Stimulated activated CD4-positive, alpha-beta T cell treated with anti-CD3 and anti-CD28 coated beads, TNF-alpha, amount 100 ng/mL, for 48 hours (primary cell): ENCODE results near the gene CA5B.
"Not testable (repeated sequence)": the region's sequence is repeated elsewhere in the genome, so short reads cannot be mapped to it uniquely, and the experiment has no call there.

Experiments used
- DNase-seq, 3 donors: peaks; one replicate each; pipeline ENCODE4 v3.0.0-alpha.2; 2020; ENCODE audit warnings: low read depth in 3 of 3

The CA5B gene, protein sequence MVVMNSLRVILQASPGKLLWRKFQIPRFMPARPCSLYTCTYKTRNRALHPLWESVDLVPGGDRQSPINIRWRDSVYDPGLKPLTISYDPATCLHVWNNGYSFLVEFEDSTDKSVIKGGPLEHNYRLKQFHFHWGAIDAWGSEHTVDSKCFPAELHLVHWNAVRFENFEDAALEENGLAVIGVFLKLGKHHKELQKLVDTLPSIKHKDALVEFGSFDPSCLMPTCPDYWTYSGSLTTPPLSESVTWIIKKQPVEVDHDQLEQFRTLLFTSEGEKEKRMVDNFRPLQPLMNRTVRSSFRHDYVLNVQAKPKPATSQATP

DNA sequence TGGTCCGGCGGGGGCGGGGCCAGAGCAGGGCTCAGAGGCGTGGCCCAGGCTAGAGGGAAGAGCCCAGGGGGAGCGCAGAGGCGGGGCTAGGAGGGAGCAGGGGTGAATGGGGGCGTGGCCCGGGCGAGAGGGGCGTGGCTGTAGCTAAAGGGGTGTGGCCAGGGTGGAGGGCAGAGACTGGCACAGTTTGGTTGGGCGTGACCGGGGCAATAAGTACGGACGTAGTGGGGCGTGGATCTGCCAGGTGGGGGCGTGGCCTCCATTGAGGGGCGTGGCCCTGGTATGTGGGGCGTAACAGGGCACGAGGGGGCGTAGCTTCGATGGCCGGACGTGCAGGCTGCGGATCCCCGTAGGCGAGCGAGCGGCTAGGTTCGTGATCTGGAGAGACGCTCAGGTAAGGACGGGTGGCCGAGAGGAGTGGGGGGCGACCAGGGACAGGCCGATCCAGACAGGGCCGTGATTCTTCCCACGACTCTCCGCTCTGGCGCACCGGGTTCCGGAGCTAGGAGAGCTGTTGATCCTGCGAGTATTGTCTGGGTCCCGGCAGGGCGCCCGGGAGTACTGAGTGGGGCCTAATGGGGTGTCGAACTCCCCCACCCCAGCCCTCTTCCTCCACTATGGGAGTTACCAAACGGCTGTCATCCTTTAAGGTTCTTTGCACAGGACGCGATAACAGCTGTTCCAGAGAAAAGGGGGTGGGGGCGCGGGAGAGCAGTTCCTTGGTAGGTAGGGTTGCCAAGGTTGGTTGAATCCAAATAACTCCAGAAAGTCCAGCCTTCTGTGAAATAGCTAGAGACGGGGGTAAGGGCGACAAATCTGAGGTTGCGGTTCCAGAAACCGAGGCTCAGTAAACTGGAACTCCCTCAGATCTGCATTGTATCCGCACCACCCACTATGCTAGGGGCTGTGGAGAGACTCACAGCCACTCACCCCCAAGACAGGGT is at the start of gene CA5B:
CA5B (plus strand) TSS at position 312 of the 944 bp plus-strand sequence. CDS start 11,754 bp downstream, outside the sequence.
- peak; percentile 85 to 97 (median 91) for DNase-seq

- no peak for DNase-seq
Observed at GRCh38 chrX:15694941-15695451, 43.1 kb upstream of the CA5B start.

GRCh38 chrX:15696516-15696915 is 41.6 kb upstream of the CA5B start:
- DNase-seq = no peak

DNA sequence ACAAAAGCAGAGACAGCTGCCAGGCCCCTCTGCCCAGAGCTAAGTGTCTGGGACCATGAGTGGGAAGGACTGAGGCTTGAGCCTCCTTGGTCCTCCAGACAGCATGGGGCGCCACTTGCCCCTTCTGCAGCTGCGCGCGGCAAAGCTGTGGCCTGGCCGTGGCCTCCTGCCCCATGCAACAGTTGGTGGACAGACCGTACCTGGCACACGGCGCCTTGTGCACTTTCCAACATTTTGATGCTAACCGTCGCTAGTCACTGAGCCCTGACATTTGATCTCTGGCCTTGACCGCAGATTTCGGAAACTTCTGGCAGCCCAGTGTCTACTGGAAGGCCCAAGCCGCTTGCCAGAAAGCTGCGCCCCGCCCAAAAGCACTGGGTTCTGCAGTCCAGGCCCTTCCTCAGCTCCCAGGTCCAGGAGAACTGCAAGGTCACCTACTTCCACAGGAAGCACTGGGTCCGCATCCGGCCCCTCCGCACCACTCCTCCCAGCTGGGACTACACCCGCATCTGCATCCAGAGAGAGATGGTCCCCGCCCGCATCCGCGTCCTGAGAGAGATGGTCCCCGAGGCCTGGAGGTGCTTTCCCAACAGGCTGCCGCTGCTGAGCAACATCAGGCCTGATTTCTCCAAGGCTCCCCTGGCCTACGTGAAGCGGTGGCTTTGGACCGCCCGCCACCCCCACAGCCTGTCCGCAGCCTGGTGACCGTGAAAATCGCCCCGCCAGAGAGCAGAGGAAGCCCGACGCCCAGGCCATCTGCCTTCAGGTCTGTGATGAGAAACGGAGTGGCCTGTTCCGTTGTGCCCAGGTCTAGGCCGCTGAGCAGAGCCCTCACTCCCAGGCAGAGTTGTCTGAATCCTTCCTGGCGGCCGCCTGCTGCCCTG is 35.3 kb upstream of the CA5B start:
- DNase-seq = no peak

DNA sequence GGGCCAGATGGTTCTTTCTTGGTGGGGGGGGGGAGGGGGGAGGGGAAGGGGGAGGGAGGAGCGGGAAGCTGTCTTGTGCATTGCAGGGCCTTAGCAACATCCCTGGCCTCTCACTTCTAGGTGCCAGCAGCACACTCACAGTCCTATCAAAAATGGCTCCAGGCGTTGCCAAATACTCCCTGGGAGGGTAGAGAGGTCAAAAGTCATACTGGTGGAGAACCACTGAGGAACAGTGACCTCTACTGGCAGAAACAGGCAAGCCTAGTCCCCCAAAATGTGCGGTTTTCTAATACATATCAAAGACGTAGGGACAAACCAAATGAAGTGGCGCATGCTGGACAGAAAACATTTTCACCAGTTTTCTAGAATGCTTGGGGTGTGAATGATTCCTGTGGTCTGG is 34.3 kb upstream of the CA5B start:
- not testable (repeated sequence) for DNase-seq

DNA sequence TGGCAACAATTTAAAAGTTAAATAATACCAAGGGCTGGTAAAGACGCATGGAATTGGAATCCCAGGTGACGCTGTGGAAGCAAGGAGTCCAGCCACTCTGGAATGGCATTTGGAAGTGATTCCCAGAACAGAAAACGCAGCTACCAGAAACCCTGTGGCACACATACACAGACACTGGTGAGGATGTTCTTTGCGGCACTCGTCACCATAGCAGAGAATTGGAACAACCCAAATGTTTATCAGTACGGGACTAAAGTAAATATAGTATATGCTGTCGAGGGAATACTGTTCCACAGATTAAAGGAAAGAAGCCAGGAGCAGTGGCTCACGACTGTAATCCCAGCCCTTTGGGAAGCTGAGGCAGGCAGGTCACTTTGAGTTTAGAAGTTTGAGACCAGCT is 33.8 kb upstream of the CA5B start:
- DNase-seq = not testable (repeated sequence)

DNA sequence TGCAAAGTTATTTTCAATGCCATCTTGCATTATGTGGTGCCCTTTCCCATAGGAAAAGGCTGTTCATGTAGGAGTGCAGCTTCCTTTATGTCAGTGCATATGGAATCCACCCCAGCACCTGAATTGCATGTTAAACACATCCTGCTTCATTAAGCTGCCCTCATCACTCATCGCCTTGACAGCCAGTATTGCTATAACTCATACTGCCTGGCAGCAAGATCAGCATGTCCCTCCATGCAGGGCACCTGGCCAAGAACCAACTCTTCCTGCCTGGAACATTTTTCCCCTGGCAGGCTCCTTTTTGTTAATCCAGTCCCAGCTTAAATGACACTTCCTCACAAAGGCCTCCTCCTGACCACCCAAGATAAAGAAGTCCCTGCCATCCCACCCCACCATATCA is 23.5 kb upstream of the CA5B start:
- DNase-seq = no peak

- no peak for DNase-seq
Observed at GRCh38 chrX:15718283-15718970, 19.6 kb upstream of the CA5B start.

GRCh38 chrX:15719324-15719968 is 18.6 kb upstream of the CA5B start:
- no peak for DNase-seq

- no peak for DNase-seq
Observed at GRCh38 chrX:15721911-15722310, 16.2 kb upstream of the CA5B start.

DNA sequence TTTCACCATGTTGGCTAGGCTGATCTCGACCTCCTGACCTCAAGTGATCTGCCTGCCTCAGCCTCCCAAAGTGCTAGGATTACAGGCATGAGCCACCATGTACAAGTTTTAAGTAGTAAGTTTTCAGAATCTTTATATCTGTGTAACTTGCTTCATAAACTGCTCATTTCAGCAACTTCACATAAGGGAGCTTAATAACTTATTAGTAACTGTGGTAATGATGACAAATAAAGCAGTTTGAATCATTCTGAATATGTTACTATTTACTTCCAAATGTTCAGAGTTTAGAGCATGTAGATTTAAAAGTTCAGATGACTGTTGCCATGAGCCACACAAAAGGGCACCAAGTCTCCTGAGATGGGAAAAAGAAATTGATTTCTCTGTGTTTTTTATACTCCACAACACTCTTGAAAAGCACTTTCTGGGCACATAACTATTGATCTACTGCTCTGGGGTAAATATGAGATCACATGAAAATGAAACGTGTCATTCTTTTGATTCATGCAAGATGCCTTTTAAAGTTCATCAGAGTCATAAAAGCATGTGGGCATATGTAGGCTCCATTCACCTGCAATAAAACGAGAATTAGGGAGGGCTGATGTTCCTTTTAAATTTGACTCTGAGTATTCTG is 14.1 kb upstream of the CA5B start:
- DNase-seq = no peak

GRCh38 chrX:15724911-15725310 is 13.2 kb upstream of the CA5B start:
- no peak for DNase-seq

DNA sequence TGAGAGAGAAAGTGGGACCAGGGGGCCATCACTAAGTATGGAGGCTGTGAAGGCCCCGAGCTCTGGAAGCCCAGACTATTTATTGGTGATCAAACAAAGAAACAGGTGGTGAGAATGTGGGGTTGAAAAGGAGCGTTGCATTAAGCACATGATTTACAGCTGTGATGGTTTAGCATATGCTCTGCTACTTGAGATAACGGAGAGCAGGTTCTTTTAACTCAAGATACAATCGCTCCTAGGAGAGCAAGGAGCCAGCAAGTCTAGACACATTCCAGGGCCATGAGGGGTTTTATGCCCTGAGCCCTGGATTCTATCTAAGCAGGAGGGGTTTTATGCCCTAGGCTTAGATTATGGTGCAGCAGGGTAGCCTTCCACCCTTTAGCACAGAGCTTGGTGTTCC is 6.7 kb upstream of the CA5B start:
- not testable (repeated sequence) for DNase-seq

DNA sequence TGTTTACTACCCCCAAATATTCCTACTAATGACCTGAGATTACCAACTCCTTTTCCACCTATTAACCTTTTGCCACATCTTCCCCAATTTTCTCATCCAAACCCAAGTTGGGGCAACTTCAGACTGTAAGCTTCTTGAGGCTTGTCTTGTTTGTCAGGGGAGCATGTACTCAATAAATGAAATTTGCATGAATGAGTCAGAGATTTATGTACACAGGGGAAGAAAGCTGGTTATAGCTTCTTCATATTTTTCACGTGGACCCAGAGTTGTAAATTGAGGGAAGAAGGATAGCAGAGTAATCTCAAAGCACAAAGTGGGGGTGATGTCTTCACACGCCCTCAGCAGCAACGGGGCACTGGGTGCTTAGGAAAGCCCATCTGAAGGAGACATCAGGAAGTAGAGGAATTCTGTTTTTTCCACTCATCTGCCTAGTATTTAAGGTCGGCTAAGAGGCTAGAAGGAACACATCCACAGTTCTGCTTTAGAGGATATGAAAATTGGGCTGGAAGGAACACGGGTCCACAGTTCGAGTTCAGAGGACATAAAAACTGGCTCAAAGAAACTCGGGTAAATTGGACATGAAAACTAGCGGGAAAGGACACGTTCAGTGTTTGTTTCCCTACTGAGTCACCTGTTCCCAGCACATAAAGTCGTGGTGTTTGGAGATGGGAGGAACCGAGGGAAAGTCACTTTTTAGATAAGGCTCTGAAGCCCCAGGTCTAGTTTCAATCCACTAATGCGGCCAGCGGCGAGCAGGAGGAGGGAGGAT is 696 bp upstream of the CA5B start:
- DNase-seq = no peak

DNA sequence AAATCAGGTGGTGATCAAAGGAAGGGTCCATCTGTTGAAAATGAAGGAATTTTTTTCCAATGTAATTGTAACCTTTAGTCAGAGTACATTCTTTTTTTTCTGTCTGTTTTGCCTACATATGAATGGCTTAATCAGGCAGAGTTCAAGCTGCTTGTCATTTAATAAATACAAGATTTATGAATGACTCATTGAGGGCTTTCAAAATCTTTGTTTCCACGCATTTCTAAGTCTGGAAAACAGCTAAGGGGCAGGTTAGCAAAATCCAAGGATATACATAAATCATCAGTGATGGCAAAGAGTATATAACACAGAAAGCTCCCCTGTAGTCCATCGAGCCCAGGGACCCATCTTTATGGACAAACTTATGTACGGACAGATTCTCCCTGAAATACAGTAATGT is 1.8 kb downstream of the CA5B start:
- DNase-seq = no peak

GRCh38 chrX:15744181-15744867 is 6.3 kb downstream of the CA5B start:
- DNase-seq = no peak

GRCh38 chrX:15745179-15745578 is 7.1 kb downstream of the CA5B start:
- DNase-seq = no peak

DNA sequence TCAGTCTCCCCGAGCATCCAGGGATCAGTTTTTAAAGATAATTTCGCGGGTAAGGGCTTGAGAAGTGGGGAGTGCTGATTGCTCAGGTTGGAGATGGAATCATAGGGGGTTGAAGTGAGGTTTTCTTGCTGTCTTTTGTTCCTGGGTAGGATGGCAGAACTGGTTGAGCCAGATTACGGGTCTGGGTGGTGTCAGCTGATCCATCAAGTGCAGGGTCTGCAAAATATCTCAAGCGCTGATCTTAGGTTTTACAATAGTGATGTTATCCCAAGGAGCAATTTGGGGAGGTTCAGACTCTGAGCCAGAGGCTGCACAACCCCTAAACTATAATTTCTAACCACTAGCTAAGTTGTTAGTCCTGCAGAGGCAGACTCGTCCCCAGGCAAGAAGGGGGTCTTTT is 8.6 kb downstream of the CA5B start:
- not testable (repeated sequence) for DNase-seq
